ENCODE results near the gene ABITRAM. TPM values are rescaled to one million over a fixed set of nuclear protein-coding genes. Genes with fewer than 3 reads are reported as not detected.

The ABITRAM gene
- total and polyA plus RNA-seq, 2 of the 13 experiments (the other 11 are each of a cell fraction or from before 2014, with no cell fraction given) = 10.2 to 21.6 TPM

GRCh38 chr9:108889649-108890067 is 44.5 kb upstream of the ABITRAM start (continued):
- TF ChIP-seq PAXIP1 (CRISPR knock-in tag; conservative IDR thresholded peaks at IDR 0.05) (peak; percentile 80), ZNF557 (CRISPR knock-in tag; IDR thresholded peaks at IDR 0.05) (no peak), ZNF766 (CRISPR knock-in tag; IDR thresholded peaks at IDR 0.05; ENCODE audit: borderline replicate concordance) (no peak), HOXA3 (CRISPR knock-in tag; IDR thresholded peaks at IDR 0.05) (peak; percentile 50), ZSCAN12 (CRISPR knock-in tag; IDR thresholded peaks at IDR 0.05) (no peak), ZNF264 (CRISPR knock-in tag; IDR thresholded peaks at IDR 0.05) (no peak), THRA (CRISPR knock-in tag; IDR thresholded peaks at IDR 0.05; ENCODE audit: borderline replicate concordance) (no peak), LCORL (IDR thresholded peaks at IDR 0.05) (no peak), LCORL (CRISPR knock-in tag; IDR thresholded peaks at IDR 0.05) (0 out of 2 replicates have a peak, but pooled peaks have one; percentile 27), CCDC6 (CRISPR knock-in tag; IDR thresholded peaks at IDR 0.05) (no peak), ATF3 (CRISPR knock-in tag; IDR thresholded peaks at IDR 0.05) (no peak), TCF7 (IDR thresholded peaks at IDR 0.05; ENCODE audit: low read depth) (peak; percentile 66), RBFOX2 (IDR thresholded peaks at IDR 0.05; ENCODE audit: low read depth, low read length) (no peak), ZNF792 (CRISPR knock-in tag; IDR thresholded peaks at IDR 0.05) (no peak), GMEB1 (CRISPR knock-in tag; IDR thresholded peaks at IDR 0.05; ENCODE audit: borderline replicate concordance) (no peak), PTBP1 (IDR thresholded peaks at IDR 0.05; ENCODE audit: low read depth, low read length, poor library complexity, severe bottlenecking) (no peak), ZNF639 (CRISPR knock-in tag; conservative IDR thresholded peaks at IDR 0.05) (no peak), HBP1 (CRISPR knock-in tag; IDR thresholded peaks at IDR 0.05; ENCODE audit: low read depth) (no peak), ZNF414 (CRISPR knock-in tag; IDR thresholded peaks at IDR 0.05) (no peak)
